Panc1 (cell line): Measurements from ENCODE around the gene PDE4B.

Experiments
- POLR2AphosphoS5 ChIP-seq: IDR thresholded peaks from 2 replicates; pipeline ENCODE4 v1.6.1; 2012; ENCODE audit warnings: mild to moderate bottlenecking, low read depth, low read length, moderate library complexity
- TF ChIP-seq, protein P1 (sequence below): fragments of 450-650 bp; IDR thresholded peaks from 2 replicates; pipeline ENCODE4 v1.5.1; 2017; ENCODE audit warnings: mild to moderate bottlenecking

DNA sequence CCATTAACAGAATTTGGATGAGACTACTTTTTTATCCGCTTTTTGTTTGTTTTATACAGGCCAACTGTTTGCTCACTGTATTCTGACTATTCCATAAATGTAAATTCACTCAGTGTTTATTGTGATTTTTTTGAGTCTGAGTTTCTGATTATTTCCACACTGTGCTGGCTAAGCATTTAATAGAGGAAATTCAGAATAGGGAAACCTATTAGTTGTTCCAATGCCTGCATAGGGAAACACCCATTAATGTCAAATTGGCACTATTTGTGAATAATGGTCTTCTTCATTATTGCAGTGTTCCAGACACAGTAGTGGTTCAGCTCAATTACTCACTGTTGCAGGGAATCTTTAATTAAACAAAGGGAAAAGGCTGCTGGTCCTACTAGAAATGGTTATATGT, 566.6 kb downstream of the PDE4B start:
- TF ChIP-seq, protein P1, sequence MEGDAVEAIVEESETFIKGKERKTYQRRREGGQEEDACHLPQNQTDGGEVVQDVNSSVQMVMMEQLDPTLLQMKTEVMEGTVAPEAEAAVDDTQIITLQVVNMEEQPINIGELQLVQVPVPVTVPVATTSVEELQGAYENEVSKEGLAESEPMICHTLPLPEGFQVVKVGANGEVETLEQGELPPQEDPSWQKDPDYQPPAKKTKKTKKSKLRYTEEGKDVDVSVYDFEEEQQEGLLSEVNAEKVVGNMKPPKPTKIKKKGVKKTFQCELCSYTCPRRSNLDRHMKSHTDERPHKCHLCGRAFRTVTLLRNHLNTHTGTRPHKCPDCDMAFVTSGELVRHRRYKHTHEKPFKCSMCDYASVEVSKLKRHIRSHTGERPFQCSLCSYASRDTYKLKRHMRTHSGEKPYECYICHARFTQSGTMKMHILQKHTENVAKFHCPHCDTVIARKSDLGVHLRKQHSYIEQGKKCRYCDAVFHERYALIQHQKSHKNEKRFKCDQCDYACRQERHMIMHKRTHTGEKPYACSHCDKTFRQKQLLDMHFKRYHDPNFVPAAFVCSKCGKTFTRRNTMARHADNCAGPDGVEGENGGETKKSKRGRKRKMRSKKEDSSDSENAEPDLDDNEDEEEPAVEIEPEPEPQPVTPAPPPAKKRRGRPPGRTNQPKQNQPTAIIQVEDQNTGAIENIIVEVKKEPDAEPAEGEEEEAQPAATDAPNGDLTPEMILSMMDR = no peak
- no peak for TF ChIP-seq POLR2AphosphoS5
